HEK293 (cell line): ENCODE measurements around the gene DPM2.

Experiments
- CTCF ChIA-PET: fragments of 350-600 bp; formaldehyde crosslinking; extraction: SDS; loops from one replicate; lab custom pipeline; 2021; ENCODE audit warnings: antibody characterized with exemption; lab: Yijun Ruan, JAX
- POLR2A ChIA-PET: fragments of 300-600 bp; formaldehyde crosslinking; extraction: SDS; loops from one replicate; lab custom pipeline; 2020; ENCODE audit warnings: antibody characterized with exemption, inconsistent platforms; lab: Yijun Ruan, JAX
- H3K27ac ChIP-seq: fragments of 200-500 bp; sonication (Bioruptor generic); 2 replicates; pipeline ENCODE4 v1.5.1; 2014; ENCODE audit warnings: low read depth, low read length, control low read depth, inconsistent platforms; ENCODE audit errors: extremely low read depth
- H3K36me3 ChIP-seq, 2 experiments: fragments of 200-500 bp in 1 of 2; sonication (Bioruptor generic) in 1 of 2; 1 replicate in 1 of 2; 2 replicates in 1 of 2; pipeline ENCODE4 v1.5.1; 2014 to 2017; ENCODE audit warnings: inconsistent platforms in 2 of 2, low read length in 2 of 2; ENCODE audit not compliant: control insufficient read depth in 2 of 2, insufficient read depth in 1 of 2
- H3K4me1 ChIP-seq: fragments of 200-500 bp; sonication (Bioruptor generic); 2 replicates; pipeline ENCODE4 v1.5.1; 2014; ENCODE audit warnings: mild to moderate bottlenecking, low read length, inconsistent platforms; ENCODE audit not compliant: control insufficient read depth, insufficient read depth
- H3K4me3 ChIP-seq: 2 replicates; pipeline ENCODE4 v1.5.1; 2011; ENCODE audit warnings: low read depth, mild to moderate bottlenecking, control low read depth, low read length, moderate library complexity
- H3K9me3 ChIP-seq: fragments of 200-500 bp; sonication (Bioruptor generic); 2 replicates; pipeline ENCODE4 v1.5.1; 2014; ENCODE audit warnings: low read depth, low read length, inconsistent platforms; ENCODE audit not compliant: control insufficient read depth, insufficient read depth
- AEBP2 ChIP-seq: fragments of 450-650 bp; formaldehyde crosslinking; IDR thresholded peaks from 2 replicates; pipeline ENCODE4 v1.5.1; 2016; ENCODE audit warnings: missing biosample characterization, missing genetic modification characterization, borderline replicate concordance
- HIC1 ChIP-seq: fragments of 450-650 bp; formaldehyde crosslinking; IDR thresholded peaks from 2 replicates; pipeline ENCODE4 v1.5.1; 2016; ENCODE audit warnings: missing biosample characterization, missing genetic modification characterization
- PRDM10 ChIP-seq: fragments of 450-650 bp; formaldehyde crosslinking; IDR thresholded peaks from 2 replicates; pipeline ENCODE4 v1.5.1; 2016; ENCODE audit warnings: missing biosample characterization, missing genetic modification characterization
- SCRT1 ChIP-seq: fragments of 450-650 bp; formaldehyde crosslinking; IDR thresholded peaks from 2 replicates; pipeline ENCODE4 v1.5.1; 2016; ENCODE audit warnings: missing biosample characterization, missing genetic modification characterization, borderline replicate concordance
- SCRT2 ChIP-seq: fragments of 450-650 bp; formaldehyde crosslinking; IDR thresholded peaks from 2 replicates; pipeline ENCODE4 v1.5.1; 2016; ENCODE audit warnings: missing biosample characterization, missing genetic modification characterization
- YY2 ChIP-seq: fragments of 450-650 bp; formaldehyde crosslinking; IDR thresholded peaks from 2 replicates; pipeline ENCODE4 v1.5.1; 2016; ENCODE audit warnings: missing biosample characterization, missing genetic modification characterization
- ZNF292 ChIP-seq: fragments of 450-650 bp; formaldehyde crosslinking; IDR thresholded peaks from 2 replicates; pipeline ENCODE4 v1.5.1; 2016; ENCODE audit warnings: low read depth, missing biosample characterization, missing genetic modification characterization, borderline replicate concordance
- ZNF302 ChIP-seq: fragments of 450-650 bp; formaldehyde crosslinking; IDR thresholded peaks from 2 replicates; pipeline ENCODE4 v1.5.1; 2016; ENCODE audit warnings: missing biosample characterization, missing genetic modification characterization, low read depth
- ZNF530 ChIP-seq: fragments of 450-650 bp; formaldehyde crosslinking; IDR thresholded peaks from 2 replicates; pipeline ENCODE4 v1.5.1; 2016; ENCODE audit warnings: low read depth, missing biosample characterization, missing genetic modification characterization
- ZNF692 ChIP-seq: fragments of 450-650 bp; formaldehyde crosslinking; IDR thresholded peaks from 2 replicates; pipeline ENCODE4 v1.5.1; 2016; ENCODE audit warnings: missing biosample characterization, missing genetic modification characterization
- ZNF830 ChIP-seq: fragments of 450-650 bp; IDR thresholded peaks from 2 replicates; pipeline ENCODE4 v1.5.0; 2018; ENCODE audit warnings: missing biosample characterization, missing genetic modification characterization, low read depth, mild to moderate bottlenecking, moderate library complexity

DPM2 gene

GRCh38 chr9:127907867-127908659 lies 29.6 kb downstream of the DPM2 start (continued):
- no peak for TF ChIP-seq AEBP2 (tag by site-specific recombination)
- no peak for TF ChIP-seq HIC1 (tag by site-specific recombination)
- TF ChIP-seq ZNF292 (tag by site-specific recombination), result no peak
- no peak for TF ChIP-seq ZNF302 (tag by site-specific recombination)
- no peak for TF ChIP-seq ZNF830

GRCh38 chr9:127905788-127906191 lies 31.9 kb downstream of the DPM2 start:
- CTCF ChIA-PET, result interaction anchor here (0.6 to 1.0 kb wide), 3 partner anchors 15 to 180 kb away, joined by 3 read pairs; no protein-coding TSS in a partner anchor
- no peaks in the 10 kb centered on the region for H3K4me1 ChIP-seq
- no peak overlapping the region for H3K4me3 ChIP-seq

GRCh38 chr9:127905004-127905728 lies 32.5 kb downstream of the DPM2 start:
- TF ChIP-seq ZNF692 (no peak), PRDM10 (tag by site-specific recombination) (peak; percentile 65)
- H3K4me1 ChIP-seq, result no peaks in the 10 kb centered on the region
- ChIA-PET POLR2A (no interaction called here), CTCF (interaction anchor here (1.0 kb wide), 1 partner anchor 79 kb away, joined by 3 read pairs; no protein-coding TSS in a partner anchor)
- no peak overlapping the region for H3K27ac ChIP-seq
- H3K9me3 ChIP-seq, result no peaks in the 10 kb centered on the region
- no peak overlapping the region for H3K4me3 ChIP-seq
- peaks cover 0 to 5% of the 10 kb centered on the region in 2 experiments; a peak in 1 of 3 replicates for H3K36me3 ChIP-seq

More at GRCh38 chr9:127905788-127906191, 31.9 kb downstream of the DPM2 start:
- Histone ChIP-seq H3K36me3 (peaks cover 0 to 7% of the 10 kb centered on the region in 2 experiments; a peak in 1 of 3 replicates), H3K9me3 (no peaks in the 10 kb centered on the region), H3K27ac (no peak overlapping the region)
- POLR2A ChIA-PET, result interaction anchor here (0.5 kb wide), 1 partner anchor 773 kb away, joined by 7 read pairs; no protein-coding TSS in a partner anchor
- TF ChIP-seq ZNF530 (no peak), YY2 (tag by site-specific recombination) (no peak), SCRT1 (tag by site-specific recombination) (peak; percentile 21; the same call in 1 of the 2 replicates), SCRT2 (peak; percentile 90), ZNF830 (no peak)
